Left renal pelvis (tissue), 4 donors: ENCODE measurements around the gene GSTM3. TPM values are rescaled to one million over a fixed set of nuclear protein-coding genes. Genes with fewer than 3 reads are reported as not detected.
"Not testable (repeated sequence)": the region's sequence is repeated elsewhere in the genome, so short reads cannot be mapped to it uniquely, and the experiment has no call there.

Source experiments
- DNase-seq, 4 donors: peaks; one replicate each; pipeline ENCODE4 v3.0.0-alpha.2; 2013; ENCODE audit warnings: low read depth in 4 of 4, low spot score in 3 of 4
- polyA plus RNA-seq, 4 donors: library from polyadenylated mRNA; unstranded; fragments of 120-200 nt; gene quantifications; one replicate each; pipeline ENCODE4 v1.2.1, GENCODE V29; 2013; ENCODE audit not compliant: insufficient read length in 4 of 4

The GSTM3 gene
- polyA plus RNA-seq, 4 donors = 105 to 269 (median 250) TPM

DNA sequence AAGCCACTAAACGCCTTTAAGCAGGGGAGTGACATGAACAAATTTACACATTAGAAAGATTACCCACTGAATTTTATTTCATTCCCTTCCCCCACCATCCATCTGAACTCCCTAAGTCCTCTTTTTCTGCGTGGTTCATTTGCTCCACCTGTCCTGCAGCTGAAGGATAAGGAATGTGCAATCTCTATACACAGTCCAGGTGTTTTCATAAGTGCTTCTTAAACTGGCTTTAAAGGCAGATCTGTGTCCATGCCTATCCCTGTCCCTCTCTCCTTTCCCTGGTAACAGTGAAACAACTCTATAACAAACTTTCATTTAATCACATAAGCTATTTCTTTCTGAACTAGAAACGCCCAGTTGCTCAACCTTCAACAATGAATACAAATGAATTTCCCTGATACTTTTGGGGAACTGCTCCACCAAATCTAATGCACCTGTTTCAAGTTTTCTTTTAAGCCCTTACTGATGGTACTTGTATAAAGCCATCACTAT, 8.4 kb downstream of the GSTM3 start:
- DNase-seq = no peak

DNA sequence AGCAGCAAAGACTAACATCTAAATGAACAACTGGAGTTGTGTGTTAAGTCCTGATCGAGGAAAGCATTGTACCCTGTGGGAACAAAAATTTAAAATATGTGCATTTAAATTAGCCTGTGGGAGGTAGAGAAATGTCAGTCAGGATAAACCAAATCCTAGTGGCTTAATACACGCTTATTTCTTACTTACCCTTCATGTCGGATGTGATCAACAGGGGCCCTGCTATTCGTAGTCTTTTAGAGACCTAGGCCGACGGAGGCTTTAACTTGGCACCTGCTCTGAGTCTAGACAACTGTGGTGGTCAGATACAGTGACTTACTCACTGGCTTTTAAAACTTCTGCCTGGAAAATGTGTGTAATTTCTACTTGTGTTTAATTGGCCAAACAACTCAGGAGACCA, 10.2 kb downstream of the GSTM3 start:
- no peak for DNase-seq

DNA sequence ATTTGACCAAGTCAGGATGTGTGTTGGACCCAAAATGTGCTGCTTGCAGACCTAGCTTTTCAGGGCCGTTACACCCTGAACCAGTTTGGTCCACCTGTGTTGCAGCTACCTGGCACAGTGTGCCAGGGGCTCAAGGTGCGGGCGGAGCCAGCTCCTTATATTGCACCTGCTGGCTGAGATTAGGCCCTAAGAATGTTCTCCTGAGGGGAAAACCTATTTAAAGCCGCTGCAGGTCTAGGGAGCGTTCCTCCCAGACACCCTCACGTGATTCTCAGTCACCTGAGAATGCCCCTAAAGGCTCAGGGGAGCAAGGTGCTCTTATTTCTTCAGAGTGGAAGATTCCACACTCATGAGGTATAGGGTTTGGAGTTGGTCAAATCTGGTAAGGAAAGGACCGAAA, 12.0 kb downstream of the GSTM3 start:
- DNase-seq = no peak

DNA sequence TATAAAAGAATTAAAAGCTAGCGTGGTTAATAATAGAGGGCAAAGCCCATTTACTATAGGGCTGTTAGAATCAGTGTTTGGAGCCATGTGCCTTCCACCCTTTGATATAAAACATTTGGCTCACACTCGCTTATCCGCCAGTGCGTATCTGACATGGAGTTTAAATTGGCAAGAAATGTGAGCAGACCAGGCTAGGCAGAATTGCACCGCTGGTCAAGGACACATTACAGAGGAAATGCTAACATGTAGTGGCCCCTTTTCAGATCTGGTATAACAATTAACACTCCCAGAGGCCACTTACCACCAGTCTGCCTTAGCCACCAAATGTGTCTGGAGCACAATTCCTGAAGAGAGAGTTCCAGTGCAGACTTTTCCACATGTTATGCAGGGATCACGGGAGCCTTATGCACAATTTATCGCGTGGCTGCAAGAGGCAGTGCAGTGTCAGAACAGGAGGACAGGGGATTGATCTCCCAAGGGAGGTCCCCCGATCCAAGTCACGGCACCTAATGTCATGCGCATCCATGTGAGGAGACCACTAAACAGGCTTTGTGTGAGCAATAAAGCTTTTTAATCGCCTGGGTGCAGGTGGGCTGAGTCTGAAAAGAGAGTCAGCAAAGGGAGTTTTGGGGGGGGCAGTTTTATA, 14.0 kb downstream of the GSTM3 start:
- DNase-seq = no peak

DNA sequence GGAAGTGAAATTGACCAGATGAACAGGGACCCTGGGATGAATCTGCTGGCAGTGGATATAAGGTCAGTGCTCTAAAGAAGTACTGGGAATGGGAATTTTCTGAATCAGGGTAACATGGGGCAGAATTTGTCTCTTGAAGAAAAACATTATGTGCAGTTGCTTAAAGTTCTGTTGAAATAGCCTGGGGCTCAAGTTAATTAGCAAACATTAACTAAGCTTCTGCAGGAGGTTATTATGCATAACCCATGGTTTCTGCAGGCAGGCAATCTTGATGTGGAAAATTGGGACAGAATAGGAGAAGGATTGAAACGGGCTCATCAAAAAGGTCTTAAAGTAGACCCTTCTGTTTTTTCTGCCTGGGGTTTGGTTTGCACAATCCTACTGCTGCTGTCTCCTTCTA, 14.8 kb downstream of the GSTM3 start:
- DNase-seq = no peak

DNA sequence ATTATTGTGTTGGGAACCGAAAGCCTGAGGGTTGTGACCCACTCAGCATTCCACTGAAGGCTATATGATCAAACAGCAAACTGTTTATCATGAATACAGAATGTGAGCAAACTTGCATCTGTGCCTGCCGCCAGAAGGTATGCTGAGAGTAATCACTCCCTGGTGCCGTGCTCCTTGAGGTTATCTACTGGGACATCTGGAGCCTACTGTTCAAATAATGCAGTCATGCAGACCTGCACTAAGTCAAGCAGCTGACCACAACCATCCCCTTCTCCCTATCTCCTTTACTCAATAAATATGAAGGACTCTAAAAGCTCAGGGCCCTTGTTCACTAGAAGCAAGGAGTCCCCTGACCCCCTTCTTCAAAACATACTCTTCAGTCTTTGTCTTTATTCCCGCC, 15.3 kb downstream of the GSTM3 start:
- DNase-seq = no peak

DNA sequence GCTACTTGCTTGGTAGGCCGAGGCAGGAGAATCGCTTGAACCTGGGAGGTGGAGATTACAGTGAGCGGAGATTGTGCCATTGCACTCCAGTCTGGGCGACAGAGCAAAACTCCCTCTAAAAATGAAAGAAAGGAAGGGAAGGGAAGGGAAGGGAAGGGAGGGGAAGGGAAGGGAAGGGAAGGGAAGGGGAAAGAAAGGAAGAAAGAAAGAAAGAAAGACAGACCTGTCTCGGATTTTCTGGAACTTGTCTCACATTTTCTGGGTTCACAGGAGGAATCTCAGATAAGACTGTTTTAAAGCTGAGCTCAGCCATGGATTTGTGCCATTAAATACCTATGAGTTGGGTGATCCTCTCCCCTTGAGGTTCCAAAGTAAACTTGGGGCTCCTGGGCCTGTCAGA, 15.9 kb downstream of the GSTM3 start:
- DNase-seq = no peak

DNA sequence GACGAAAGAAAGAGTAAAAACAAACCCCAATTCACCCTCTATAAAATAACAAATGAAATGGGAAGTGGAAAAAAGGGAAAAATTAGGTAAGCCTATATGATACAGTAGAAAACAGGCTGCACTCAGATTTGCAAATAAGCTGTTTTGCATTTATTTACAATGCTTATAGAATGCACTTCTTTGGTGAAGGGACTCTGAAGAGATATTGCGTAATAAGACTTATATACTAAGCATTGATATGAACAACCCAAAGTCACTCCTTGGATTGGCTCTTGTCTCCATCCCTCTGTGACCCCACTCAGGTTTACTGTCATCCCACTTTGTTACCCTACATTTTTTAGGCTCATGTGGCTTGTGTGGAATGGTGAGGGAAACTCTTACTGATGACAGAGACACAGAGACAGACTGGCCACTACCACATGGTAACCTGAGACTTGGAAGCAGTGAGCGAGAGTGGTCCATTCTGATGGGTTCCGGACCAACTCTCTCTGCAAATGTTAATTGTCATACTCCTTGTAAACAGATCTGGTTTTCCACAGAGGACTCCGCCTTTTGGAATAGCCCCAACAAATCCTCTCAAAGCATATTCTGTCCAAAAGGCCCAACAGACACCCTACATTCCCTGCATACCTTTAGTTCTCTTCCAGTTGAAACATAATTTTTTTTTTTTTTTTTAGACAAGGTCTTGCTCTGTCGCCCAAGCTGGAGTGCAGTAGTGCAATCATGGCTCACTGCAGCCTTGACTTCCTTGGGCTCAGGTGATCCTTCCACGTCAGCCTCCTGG, 17.7 kb downstream of the GSTM3 start:
- DNase-seq = no peak

DNA sequence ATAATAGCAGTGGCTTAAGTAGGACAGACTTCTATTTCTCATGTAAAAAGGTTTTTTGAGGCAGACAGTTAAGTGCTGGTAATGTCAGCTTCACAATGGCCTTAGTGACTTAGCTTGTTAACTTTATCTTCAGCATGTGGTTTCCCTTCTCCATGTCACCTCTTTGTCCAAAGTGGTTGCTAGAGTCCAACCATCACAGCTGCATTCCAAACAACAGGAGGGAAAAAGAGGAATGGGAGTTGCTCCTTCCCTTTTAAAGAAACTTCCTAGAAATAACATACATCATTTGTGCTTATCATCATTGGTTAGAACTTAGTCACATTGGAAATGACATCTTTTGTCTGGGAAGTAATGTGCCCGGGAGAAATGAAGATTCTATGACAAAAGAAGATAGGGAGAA, 18.9 kb downstream of the GSTM3 start:
- no peak for DNase-seq

DNA sequence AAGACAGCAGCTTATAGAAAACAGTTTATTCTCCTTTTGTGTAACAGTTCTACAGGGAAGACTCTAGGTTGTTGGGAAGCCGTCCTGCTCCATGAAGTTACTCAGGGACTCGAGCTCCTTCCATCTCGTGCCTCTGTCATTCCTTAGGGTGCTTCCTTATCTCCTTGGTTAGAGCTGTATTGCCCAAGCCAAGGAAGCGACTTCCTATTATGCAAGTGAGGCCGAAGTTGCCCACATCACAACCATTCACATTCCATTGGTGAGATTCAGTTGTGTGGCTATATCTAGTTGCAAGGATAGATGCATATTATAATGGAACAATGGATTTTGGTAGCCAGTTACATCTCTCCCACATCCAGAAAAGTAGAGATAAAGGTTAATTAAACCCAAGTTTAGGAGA, 19.8 kb downstream of the GSTM3 start:
- no peak for DNase-seq

DNA sequence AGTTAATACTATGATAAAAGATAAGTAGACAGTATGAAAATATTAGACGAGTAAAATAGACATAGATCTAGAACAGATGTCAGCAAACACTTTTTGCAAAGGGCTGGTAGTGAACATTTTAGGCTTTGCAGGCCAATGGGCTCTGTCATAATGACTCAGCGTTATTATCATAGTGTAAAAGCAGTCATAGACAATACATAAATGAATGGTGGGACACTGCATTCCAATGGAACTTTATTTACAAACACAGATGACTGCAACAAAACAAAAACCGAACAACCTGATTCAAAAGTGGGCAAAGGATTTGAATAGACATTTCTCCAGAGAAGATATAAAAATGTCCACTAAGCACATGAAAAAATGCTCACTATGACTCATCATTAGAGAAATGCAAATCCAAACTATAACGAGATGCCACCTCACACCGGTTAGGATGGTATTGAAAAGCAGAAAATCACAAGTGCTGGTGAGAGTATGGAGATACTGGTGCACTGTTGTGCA, 21.5 kb downstream of the GSTM3 start:
- no peak for DNase-seq

DNA sequence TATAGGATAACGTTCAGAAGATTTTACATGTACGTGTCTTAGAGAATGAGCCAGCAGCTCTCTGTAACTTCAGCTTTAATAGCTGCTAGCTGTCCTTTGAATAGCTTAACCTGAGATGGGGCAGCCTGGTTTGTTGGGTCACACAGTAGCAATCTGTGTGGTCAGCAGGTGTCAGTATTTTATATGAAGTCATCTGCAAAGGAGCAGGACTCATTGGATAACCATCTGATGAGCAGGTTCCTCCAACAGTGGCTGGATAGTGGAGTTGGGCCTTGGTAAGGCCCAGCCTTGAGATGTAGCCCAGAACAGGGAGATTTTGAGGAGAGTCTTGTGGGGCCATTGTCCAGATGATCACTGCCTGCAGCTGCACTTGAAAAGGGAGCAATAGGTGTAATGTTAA, 22.3 kb downstream of the GSTM3 start:
- DNase-seq = no peak

DNA sequence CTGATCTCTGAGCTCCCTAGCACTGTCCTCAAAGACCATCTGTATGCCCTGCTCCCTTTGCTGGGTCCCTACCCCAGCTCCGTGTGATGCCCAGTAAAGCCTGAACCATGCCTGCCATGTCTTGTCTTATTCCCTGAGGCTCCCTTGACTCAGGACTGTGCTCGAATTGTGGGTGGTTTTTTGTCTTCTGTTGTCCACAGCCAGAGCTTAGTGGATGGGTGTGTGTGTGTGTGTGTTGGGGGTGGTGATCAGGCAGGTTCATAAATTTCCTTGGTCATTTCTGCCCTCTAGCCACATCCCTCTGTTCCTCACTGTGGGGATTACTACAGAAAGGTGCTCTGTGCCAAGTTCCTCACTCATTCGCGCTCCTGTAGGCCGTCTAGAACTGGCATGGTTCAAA, 23.1 kb downstream of the GSTM3 start:
- DNase-seq = no peak

DNA sequence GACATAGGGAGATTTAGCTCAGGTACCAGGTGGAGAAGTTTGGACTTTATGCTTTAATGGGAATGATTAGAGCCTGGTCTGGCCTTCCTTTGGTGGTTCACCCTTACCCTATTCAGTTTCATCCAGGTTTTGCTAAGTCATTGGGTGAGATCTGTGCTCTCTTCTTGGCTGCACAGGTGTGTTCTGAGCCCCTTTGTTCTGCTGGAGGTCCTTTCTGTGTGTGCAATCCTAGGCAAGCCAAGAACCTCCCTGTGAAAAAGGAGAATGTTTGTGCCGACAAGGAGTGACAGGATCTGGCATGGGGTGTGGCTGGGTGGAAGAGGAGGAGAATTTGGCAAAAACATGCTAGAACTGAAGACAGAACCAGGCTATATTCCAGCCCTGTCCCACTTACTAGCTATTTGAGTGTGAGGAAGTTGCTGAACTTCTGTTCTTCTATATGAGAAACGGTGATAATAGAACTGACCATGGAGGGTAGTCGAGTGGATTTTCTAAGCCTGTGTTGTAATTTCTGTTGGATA, 24.2 kb downstream of the GSTM3 start:
- DNase-seq = no peak

DNA sequence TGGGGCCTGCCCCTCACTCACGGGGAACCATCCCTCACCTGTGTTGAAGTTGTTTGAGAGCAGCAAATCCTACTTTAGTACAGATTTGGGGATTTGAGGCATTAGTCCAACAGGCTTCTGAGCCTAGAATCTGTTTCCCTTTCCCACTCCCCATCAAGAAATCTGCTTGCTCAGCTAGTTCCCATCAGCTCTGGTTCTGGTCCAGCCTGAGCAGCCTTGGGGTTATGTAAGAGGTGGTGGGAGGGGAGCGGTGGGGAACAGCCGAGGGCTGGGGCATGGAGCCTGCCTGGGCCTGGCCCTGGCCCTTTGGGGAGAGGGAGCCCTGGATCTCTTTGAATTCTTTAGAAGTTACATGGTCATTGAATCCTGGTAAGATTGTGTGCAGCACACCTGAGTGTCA, 24.7 kb downstream of the GSTM3 start:
- DNase-seq = no peak

DNA sequence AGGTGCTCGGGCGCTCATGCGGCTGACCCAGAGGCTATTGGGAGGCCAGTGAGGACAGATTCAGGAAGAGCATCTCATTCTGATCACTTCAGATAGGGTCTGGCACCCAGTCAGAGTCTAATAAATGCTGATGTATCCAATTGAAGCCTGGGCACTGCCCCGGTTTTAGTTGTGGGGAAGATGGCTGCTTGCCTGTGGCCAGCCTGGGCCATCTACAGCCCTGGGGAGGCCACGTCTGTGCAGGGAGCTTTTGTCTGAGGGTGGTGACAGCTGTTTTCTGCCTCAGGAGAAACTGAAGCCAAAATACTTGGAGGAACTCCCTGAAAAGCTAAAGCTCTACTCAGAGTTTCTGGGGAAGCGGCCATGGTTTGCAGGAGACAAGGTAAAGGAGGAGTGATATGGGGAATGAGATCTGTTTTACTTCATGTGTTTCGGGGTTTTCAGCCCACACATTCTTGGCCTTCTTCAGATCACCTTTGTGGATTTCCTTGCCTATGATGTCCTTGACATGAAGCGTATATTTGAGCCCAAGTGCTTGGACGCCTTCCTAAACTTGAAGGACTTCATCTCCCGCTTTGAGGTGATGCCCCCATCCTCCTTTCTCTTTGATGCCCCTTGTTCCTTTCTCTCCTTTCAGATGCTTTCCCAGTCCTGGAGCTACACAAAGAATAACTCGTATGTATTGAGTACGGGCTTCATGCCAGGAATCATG, 26.0 kb downstream of the GSTM3 start:
- DNase-seq = no peak

DNA sequence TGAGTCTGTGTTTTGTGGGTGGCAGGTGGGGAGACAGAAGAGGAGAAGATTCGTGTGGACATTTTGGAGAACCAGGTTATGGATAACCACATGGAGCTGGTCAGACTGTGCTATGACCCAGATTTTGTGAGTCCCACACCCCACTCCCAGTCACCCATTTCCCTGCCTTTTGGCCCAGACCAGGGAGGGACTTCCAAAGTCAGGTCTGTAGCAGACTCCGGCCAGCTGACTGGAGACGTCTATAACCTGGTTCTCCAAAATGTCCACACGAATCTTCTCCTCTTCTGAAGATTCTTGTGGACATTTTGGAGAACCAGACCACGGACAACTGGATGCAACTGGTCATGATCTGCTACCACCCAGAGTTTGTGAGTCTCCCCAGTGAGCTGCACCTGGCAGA, 27.2 kb downstream of the GSTM3 start:
- DNase-seq = no peak

DNA sequence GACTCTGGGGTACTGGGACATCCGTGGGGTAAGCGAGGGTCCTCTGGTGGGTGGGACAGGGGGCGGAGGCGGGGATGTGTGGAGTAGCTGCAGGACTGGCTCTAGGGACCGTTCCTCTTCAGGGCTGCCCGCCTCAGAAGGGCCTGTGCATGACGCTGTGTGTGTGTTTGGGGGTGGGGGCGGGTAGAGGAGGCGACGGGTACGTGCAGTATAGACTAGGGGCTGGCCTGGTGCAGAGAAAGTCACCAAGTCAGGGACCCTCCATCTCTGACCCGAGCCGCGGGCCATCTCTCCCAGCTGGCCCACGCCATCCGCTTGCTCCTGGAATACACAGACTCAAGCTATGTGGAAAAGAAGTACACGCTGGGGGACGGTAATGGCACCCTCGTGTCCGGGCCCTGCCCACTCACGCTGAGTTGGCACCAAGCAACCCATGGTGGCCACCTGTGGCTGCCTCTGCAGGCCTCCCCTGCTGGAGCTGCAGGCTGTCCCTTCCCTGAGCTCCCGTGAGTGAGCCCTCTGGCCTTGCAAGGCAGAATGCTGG, 28.4 kb downstream of the GSTM3 start:
- no peak for DNase-seq

DNA sequence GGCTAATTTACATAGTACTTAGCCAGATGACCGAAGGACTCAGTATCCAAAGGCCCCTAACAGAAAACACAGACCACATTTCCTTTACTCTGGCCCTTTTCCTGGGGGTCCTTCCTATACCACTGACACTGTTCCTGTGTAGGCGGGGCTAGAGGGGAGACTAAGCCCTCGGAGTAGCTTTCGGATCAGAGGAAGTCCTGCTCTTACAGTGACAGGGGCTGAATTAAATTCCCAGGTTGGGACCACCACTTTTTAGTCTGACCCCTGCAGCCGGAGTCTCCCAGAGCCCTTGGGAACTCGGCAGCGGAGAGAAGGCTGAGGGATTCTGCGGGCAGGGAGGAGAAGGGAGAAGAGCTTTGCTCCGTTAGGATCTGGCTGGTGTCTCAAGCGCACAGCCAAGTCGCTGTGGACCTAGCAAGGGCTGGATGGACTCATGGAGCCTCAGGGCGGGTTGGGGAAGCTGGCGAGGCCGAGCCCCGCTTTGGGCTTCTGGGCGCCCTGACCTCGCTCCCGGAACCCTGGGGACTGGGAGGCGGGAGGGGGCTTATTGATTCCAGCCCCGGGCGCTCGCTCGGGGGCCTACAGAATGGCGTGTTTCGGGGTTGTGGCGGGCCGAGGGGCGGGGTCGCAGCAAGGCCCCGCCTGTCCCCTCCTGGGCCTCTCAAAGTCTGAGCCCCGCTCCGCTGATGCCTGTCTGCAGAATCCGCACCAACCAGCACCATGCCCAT, 29.1 kb downstream of the GSTM3 start, which contains the start of gene GSTM5:
GSTM5 (plus strand) TSS at position 659 of the 728 bp plus-strand sequence; CDS start at position 721, 62 bp downstream.
- DNase-seq = not testable (repeated sequence)

DNA sequence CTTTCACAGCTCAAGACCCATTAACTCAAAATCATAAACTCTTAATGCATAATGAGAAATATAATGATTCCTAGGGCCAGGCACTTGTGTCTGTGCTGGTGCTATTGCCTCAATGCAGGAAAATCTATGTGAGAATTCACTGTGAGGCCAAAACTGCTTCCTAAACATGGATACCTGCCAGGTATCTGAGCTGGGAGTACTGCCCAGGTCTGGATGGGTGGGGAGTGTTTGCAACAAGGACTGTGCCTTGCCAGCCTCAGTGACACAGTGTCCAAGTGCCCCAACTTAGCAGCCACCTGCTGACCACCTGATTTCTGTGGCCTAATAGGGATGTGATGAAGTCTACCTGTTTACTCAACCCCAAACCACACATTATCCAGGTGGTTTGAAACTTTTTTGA, 31.0 kb downstream of the GSTM3 start:
- not testable (repeated sequence) for DNase-seq
